Measurements from ENCODE around the gene PLCB4. TPM values are rescaled to one million over a fixed set of nuclear protein-coding genes. Genes with fewer than 3 reads are reported as not detected.

Gene PLCB4
- polyA plus RNA-seq, 1 of the 3 experiments (the other 2 are of a cell fraction) = 5.5 TPM

- DNase-seq = no peak
- no peak overlapping the region for H3K4me2 ChIP-seq
- H3K27me3 ChIP-seq (ENCODE audit: insufficient read depth) = no peaks in the 10 kb centered on the region
- H3K9me2 ChIP-seq = no peaks in the 10 kb centered on the region
- no peaks in the 10 kb centered on the region for H4K20me1 ChIP-seq (ENCODE audit: insufficient read depth)
- H3K27ac ChIP-seq (ENCODE audit: low read depth in 2 of 2, low read length in 1 of 2) = no peak overlapping the region
- POLR2A ChIA-PET = no interaction called here
- no peak overlapping the region for H3K4me3 ChIP-seq (ENCODE audit: low read depth in 2 of 2, low read length in 1 of 2)
- no peaks in the 10 kb centered on the region for H3K36me3 ChIP-seq (replicated peaks in 1 of 2; ENCODE audit: control insufficient read depth in 1 of 2, insufficient read depth in 2 of 2, low read length in 1 of 2)
- H3F3A ChIP-seq (replicated peaks; ENCODE audit: insufficient read depth) = no peaks in the 10 kb centered on the region
- no peaks in the 10 kb centered on the region; the same call in 1 of the 2 replicates for H3K79me2 ChIP-seq (ENCODE audit: insufficient read depth)
- TF ChIP-seq RAD21 (IDR thresholded peaks at IDR 0.05; ENCODE audit: low read length) (no peak), RXRA (IDR thresholded peaks at IDR 0.05; ENCODE audit: borderline replicate concordance, low read depth) (no peak), EZH2phosphoT487 (IDR thresholded peaks at IDR 0.05; ENCODE audit: borderline replicate concordance, low read depth) (no peak), SIN3A (IDR thresholded peaks at IDR 0.05; ENCODE audit: borderline replicate concordance, low read depth, low read length) (no peak), PBX3 (IDR thresholded peaks at IDR 0.05) (no peak), FOSL2 (IDR thresholded peaks at IDR 0.05; ENCODE audit: borderline replicate concordance, low read depth) (no peak), REST (IDR thresholded peaks at IDR 0.05; ENCODE audit: low read depth, low read length) (no peak), ELF1 (IDR thresholded peaks at IDR 0.05) (no peak), EP300 (IDR thresholded peaks at IDR 0.05; ENCODE audit: borderline replicate concordance in 1 of 2, low read depth in 1 of 2, low read length in 1 of 2) (no peak), CTCF (IDR thresholded peaks at IDR 0.05) (no peak), RCOR1 (IDR thresholded peaks at IDR 0.05; ENCODE audit: low read length) (no peak), MAX (IDR thresholded peaks at IDR 0.05; ENCODE audit: low read depth) (no peak), SMC3 (IDR thresholded peaks at IDR 0.05; ENCODE audit: low read depth, low read length) (no peak), GABPA (IDR thresholded peaks at IDR 0.05; ENCODE audit: low read depth) (no peak), TCF12 (IDR thresholded peaks at IDR 0.05) (no peak), FOXJ3 (CRISPR knock-in tag; IDR thresholded peaks at IDR 0.05) (no peak), NFIC (IDR thresholded peaks at IDR 0.05; ENCODE audit: borderline replicate concordance) (no peak), MXI1 (IDR thresholded peaks at IDR 0.05; ENCODE audit: low read depth, low read length) (no peak), FOXM1 (IDR thresholded peaks at IDR 0.05; ENCODE audit: low read depth) (no peak)
- H3K9ac ChIP-seq = no peak overlapping the region
- no peaks in the 10 kb centered on the region; a peak in 1 of 4 replicates for H3K4me1 ChIP-seq (ENCODE audit: control insufficient read depth in 1 of 2, insufficient read depth in 2 of 2, low read depth in 1 of 2, low read length in 1 of 2)
- 95% methylated on average over 3 of the region's 3 CpGs for WGBS (ENCODE audit: low lambda C conversion rate)
- no peak overlapping the region for H2AFZ ChIP-seq (ENCODE audit: low read depth)
- no peaks in the 10 kb centered on the region for H3K9me3 ChIP-seq
- CTCF ChIA-PET = no interaction called here
These were observed 187.5 kb downstream of the PLCB4 start for GRCh38 chr20:9256393-9256792.

All from SK-N-SH (cell line).